Measurements from ENCODE around the gene DIPK1B.

- TF ChIP-seq CTCF (IDR thresholded peaks at IDR 0.05; ENCODE audit: extremely low read depth in 1 of 2, insufficient read depth in 1 of 2, low read depth in 1 of 2, low read length in 2 of 2) (no peak), EZH2 (IDR thresholded peaks at IDR 0.05; ENCODE audit: borderline replicate concordance, low read depth, low read length, severe bottlenecking) (no peak), MAX (IDR thresholded peaks at IDR 0.05; ENCODE audit: insufficient read depth, insufficient read length) (no peak), POLR2AphosphoS5 (IDR thresholded peaks at IDR 0.05; ENCODE audit: insufficient read depth, low read depth, low read length) (no peak)
Measured at GRCh38 chr9:136745389-136746154, 33.2 kb downstream of the DIPK1B start.
